SHP77 treated with DMSO at 0.1 percent for 48 hours (cell line): Measurements from ENCODE around the gene TANC1.
"Not testable (repeated sequence)": the region's sequence is repeated elsewhere in the genome, so short reads cannot be mapped to it uniquely, and the experiment has no call there.

Experiments
- DNase-seq: peaks from one replicate; lab custom pipeline; 2025; lab: John Stamatoyannopoulos, UW

TANC1 gene

DNA sequence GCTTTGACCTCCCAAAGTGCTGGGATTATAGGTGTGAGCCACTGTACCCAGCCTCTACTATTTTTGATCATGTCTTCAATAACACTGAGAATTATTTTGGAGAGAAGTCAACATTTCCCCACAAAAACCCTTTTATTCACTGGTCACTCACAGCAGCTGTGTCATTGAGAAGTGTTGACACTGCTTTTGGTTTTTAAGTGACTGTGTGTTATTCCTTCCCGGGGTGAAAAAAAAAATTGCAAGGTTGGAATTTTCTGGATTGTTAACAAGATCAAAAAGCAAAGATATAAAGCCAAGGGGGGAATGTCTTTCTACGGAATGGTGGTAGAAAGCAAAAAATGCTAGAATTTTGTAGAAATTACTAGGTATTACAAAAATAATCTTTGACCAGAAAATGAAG, 61.5 kb downstream of the TANC1 start:
- DNase-seq: no peak

GRCh38 chr2:159030674-159031380, 62.4 kb downstream of the TANC1 start:
- DNase-seq: no peak

DNA sequence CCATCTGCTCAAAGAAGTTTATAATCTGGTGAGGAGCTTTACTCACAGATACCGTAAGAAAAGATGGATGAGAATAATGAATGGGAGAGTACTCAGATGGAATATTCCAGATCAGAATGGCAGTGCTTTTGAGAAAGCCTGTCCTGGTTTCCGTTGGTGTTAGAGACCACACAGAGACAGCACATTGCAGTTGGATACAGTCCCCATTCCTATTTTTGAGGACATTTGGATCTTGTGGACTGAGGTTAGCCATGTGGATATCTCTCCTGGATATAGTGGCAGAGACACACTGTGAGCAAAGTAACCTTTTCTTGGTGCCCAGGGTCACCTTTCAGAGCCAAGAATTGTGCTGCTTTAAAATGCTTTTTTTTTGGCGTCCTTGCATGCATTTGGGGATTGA, 63.7 kb downstream of the TANC1 start:
- no peak for DNase-seq

DNA sequence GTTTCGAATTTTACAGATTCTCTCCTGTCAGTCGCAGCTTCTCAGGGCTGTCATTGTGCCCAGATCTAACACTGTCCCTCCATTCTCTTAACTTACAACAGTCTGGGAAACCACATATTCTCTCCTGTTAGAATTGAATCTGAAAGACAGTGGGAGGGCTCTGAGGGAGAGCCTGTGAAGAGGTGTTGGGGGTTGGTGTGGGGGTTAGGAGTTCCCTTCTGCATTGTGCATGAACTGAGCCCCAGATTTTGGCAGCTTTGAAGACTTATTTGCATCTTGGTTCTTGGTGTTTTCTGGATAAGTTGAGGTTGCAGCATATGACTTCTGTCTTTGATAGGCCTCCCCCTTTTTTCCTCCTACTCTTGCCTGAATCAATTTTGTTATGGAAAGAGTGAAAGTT, 64.1 kb downstream of the TANC1 start:
- DNase-seq: no peak

DNA sequence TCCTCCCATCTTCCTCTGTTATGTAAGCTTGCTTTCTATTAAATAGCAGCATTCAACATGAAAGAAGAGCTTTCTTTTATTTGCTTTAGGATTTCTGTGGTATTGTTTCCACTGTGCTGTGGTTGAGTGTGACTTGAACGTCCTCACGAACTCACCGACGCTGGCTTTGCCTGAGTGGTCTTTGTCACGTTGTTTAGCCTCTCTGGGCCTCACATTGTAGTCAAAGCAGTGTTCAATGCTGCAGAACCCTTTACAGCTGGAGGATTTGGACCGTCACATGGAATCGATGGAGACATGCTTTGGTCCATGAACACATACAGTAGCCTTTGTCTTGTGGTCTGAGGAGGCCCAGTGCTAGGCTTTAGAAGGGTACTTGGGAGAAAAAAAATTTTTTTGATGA, 66.3 kb downstream of the TANC1 start:
- DNase-seq: no peak

DNA sequence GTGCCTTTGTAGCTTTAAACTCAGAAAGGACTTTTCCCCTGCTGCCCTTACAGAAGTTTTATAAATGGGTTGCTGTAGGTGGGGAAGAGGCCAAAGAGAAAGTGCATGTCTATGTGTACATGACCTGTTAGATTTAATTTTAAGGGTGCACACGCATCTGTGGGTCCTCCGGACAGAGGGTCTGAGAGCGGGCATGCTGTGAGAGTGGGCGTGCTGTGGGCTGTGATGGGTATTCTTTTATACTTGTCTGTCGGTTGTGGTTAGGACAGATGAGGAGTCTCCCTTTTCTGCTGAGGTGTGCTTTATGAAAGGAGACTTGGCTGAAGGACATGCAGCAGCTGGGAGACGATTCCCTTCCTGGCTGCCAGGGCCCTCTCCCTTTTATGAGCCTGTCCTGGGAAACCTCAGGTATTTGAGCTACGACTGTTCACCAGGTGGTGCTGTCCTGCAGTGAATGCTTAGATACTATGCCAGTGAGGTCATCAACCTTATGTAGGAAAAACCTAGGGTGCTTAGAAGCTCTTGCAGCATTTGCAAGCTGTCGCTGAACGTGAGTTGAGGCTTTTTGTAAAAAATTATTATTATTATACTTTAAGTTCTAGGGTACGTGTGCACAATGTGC, 67.5 kb downstream of the TANC1 start:
- DNase-seq: peak; percentile 21

GRCh38 chr2:159036461-159036860, 68.0 kb downstream of the TANC1 start:
- not testable (repeated sequence) for DNase-seq

- DNase-seq: not testable (repeated sequence)
These were observed 72.9 kb downstream of the TANC1 start for GRCh38 chr2:159041328-159041727.

DNA sequence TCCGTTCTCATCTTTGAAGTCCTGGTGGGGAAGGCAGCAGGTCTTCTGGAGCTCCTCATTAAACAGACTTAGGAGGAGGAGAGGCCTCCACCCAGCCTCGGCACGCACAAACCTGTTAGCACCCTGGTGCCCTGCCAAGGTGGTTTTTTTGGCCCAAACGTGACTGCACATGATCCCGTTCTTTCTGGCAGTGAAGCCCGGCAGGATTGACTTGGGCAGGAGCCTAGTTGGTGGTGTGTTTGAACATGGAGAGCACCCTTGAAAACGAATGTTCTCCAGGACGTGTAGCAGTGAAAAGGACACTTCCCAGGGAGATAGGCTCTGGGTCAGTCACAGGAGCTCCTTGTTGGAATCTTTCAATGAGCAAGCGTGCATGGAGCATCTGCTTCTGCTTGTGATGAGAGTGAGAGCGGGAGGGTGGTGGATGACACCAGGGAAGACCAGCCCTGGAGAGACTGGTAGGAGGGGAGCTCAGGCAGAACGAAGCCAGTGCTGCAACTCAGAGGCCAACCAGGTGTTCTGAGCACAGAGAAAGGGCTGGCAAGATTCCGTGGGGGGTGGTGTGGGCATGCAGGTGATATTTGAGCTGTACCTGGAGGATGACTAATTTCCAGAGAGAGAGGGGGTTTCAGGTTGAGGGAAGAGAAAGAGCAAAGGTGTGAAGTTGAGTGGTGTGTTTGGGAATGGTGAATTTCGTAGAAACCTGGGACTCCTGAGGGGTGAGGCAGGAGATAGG, 73.8 kb downstream of the TANC1 start:
- no peak for DNase-seq

DNA sequence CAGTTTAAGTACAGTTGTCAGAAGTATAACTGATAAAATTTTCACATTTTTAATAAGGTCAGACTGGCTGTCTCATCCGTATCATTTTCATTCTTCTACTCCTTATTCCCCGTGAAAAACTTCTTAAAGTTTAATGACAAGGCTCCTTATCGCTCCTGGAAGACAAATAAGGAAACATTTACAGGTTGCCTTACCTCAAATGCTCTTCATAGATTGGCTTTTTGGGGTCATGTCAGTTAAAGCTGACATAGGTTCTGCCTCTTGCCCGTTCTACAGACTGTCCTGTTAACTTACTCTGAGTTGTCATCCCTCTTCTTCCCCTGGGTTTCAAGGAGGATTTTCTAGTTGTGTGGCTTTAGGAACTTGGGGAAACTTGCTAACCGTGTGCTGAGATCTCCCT, 75.3 kb downstream of the TANC1 start:
- DNase-seq: no peak

- no peak for DNase-seq
These were observed 76.4 kb downstream of the TANC1 start for GRCh38 chr2:159044804-159045286.

DNA sequence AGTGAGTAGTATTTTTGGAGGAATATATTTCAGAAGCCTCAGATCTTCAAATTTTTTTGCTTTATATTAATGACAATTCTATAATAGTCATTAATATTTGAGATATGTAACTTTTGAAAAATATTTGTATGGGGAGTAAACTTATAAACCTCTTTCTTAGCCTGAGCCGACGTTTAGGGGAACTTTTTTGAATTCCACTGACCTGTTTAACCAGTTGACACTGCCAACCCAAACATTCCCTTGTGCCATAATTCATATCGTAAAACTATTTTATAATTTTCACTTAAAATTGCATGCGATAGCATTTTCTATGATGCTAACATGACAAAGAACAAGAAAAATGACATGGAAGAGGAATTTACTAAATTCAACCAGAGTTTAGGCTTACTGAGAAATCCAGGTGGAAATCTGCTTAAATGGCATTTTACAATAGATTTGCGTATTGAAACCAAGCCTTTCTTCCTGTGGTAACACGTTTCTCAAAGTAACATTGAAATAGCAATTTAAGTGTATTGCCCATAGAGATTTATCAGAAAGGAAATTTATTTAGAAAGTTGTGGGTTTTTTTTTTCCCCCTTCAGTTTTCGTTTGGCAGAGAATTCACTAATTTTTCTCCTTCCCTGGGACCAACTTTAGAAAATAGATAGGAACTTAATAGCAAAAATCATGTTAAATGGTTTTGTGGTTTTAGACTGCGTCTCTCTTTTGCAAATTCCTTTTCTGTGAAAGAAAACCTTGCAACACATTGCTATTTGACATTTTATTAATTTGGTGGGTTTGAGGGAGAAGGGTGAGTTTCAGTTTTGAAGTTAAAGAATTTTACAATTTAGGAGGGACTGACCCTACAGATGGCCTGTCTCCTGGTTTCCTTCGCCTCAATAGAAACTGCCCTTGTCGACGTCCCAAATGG, 77.4 kb downstream of the TANC1 start:
- DNase-seq: no peak

- DNase-seq: no peak
These were observed 78.5 kb downstream of the TANC1 start for GRCh38 chr2:159046966-159047365.

- no peak for DNase-seq
These were observed 82.0 kb downstream of the TANC1 start for GRCh38 chr2:159050426-159050825.

DNA sequence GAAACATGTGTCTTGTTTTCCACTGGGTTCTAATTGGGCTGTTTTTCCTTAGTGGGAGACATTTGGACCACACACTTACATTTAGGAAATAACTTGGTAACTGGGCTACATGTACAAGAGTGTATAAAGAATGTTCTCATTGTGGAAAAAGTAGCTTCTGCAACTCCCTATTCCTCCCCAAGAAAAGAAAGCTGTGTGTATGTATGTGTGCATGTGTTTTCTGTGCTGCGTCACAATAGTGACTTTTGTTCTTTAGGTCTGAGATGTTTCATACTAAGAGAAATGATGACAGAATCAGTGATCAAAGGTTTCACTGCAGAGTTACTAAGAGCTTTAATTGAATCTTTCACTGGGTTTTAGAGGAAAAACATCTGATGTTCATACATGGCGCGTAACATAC, 82.7 kb downstream of the TANC1 start:
- no peak for DNase-seq

DNA sequence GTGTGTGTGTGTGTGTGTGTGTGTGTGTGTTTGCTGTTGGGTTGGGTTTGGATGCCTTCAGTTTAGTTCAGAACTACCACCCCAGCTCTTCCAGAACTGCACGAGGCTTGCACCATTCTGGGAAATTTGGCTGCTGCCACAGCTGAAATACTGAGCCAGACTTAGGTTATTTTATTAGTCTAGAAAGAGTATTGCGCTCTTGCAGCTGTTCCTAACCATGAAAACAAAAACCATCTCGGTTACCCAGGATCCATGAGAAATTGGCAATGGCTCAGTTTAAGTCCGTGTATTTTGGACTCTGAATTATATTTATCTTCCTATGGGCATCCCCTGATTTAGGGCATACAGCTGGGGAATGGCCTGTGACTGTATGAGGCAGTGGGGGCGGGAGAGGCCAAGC, 83.2 kb downstream of the TANC1 start:
- no peak for DNase-seq

GRCh38 chr2:159052157-159052601, 83.7 kb downstream of the TANC1 start:
- no peak for DNase-seq

DNA sequence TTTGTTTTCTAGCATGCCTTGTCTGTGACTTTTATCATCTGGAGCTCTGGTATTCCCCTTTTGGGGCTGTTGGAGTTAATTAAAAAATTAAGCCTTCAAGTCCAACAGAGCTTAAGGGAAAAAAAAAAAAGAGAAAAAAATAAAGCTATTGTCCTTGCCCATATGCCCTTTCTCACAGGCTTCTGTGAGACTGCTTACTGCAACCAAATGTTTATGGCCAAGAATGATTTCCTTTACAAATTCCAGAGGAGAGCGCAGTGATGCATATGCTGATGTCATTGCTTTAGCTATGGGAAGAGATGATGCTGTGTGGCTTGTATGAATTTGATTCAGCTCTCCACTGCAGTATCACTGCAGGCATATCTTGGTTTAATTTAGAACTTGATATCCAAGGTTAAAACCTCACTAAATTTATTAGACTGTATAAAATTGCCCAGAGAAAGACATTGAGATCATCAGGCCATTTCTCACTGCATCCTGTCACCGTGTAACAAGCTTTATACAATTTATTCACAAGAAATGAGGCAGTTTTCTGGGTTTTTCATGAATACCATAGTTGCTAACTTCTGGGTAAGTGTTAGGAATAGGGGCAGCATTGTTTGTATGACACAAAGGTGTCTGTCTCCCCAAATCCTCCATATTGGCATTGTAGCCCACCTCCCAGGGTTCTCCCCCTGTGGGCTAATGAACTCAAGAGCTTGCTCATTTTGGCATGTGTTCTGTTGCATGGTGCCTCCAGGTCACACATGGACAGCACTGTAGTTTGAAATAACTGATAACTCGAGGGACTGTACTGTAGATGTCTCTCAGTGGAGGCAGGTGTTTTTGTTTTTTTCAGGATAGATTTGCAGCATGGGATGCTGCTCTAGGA, 85.0 kb downstream of the TANC1 start:
- DNase-seq: no peak

DNA sequence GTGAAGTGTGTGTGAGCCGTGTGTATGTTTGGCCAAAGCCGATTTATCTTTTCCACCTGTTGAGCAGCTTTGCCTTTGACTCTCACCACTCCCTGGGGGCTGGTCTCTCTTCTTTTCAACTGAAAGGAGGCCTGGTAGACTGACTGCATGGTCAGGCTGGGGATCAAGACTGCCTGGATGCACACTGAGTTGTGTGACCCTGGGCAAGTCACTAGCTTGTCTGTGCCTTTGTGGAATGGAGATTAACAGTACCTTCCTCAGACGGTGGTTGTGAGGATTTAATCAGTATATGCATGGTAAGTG, 85.5 kb downstream of the TANC1 start:
- no peak for DNase-seq

DNA sequence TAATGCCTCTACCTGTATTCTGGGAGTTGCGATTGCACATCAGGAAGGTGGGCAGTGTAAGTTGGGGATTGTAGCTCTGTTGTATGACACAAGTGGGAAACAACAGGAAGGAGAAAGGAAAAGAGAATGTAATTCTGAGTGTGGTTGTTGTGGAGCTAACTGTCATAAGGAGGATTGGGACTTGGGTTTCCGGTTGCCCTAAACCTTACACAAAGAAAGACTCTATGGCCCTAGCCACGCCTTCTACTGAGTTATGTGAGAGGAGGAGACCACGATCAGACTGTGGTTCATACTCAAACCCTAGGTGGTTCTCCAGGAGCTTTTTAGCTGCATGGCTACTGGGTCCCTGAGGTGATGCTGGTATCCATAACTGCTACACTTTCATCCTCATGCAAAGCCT, 86.5 kb downstream of the TANC1 start:
- DNase-seq: no peak

GRCh38 chr2:159060518-159060917, 92.1 kb downstream of the TANC1 start:
- no peak for DNase-seq
